K562 (cell line): ENCODE results near the gene PNMA8A. TPM values are rescaled to one million over a fixed set of nuclear protein-coding genes. Genes with fewer than 3 reads are reported as not detected.

Source experiments
- ATAC-seq: fragments of 200-7000 bp; cut with Tn5 transposase; 3 replicates; pipeline ENCODE4 v1.9.1; 2020; ENCODE audit warnings: moderate library complexity
- BruUV-seq: library from RNA; stranded (reverse); fragments of 400-500 nt; replicated peaks from 2 replicates; lab custom pipeline; 2021; lab: Mats Ljungman, UMichigan
- CTCF ChIA-PET: fragments of 300-600 bp; formaldehyde crosslinking; extraction: SDS; loops from one replicate; lab custom pipeline; 2021; ENCODE audit warnings: low intra/inter-chr PET ratio; lab: Yijun Ruan, JAX
- POLR2A ChIA-PET: fragments of 300-600, 350-650 bp; sonication (Branson Sonifier 250); formaldehyde crosslinking; extraction: SDS; loops from one replicate; lab custom pipeline; 2021; ENCODE audit warnings: antibody characterized with exemption, inconsistent platforms; lab: Yijun Ruan, JAX
- DNase-seq, 4 experiments: peaks; one replicate each; pipeline versions ENCODE4 v3.0.0 to v3.0.0-alpha.2; 2011 to 2018; ENCODE audit warnings: low spot score in 3 of 4, mixed read lengths in 3 of 4; ENCODE audit errors: extremely low read depth in 1 of 4
- FAIRE-seq: peaks from 2 replicates; lab custom pipeline; 2011; peaks lifted over from hg19 to GRCh38; lab: Jason Lieb, UNC
- H2AFZ ChIP-seq: 2 replicates; pipeline ENCODE4 v1.6.0; 2011; ENCODE audit warnings: low read depth, low read length, control low read depth, inconsistent platforms
- H3K27ac ChIP-seq: fragments of 200-600 bp; 3 replicates; pipeline ENCODE4 v1.8.0; 2011; ENCODE audit warnings: low read depth, mild to moderate bottlenecking, control low read depth, inconsistent platforms, low read length, moderate library complexity, mixed read lengths; ENCODE audit errors: extremely low read depth
- H3K27me3 ChIP-seq, 2 experiments: fragments of 300-600 bp in 1 of 2; 2 replicates in 1 of 2; 3 replicates in 1 of 2; pipeline versions ENCODE4 v1.6.0 to v1.8.0; 2011; ENCODE audit warnings: inconsistent platforms in 2 of 2, low read length in 2 of 2, mild to moderate bottlenecking in 1 of 2, mixed read lengths in 1 of 2, moderate library complexity in 1 of 2; ENCODE audit not compliant: control insufficient read depth in 2 of 2, insufficient read depth in 2 of 2
- H3K36me3 ChIP-seq: fragments of 300-600 bp; 3 replicates; pipeline ENCODE4 v1.8.0; 2011; ENCODE audit warnings: mild to moderate bottlenecking, low read length, inconsistent platforms; ENCODE audit not compliant: control insufficient read depth, insufficient read depth
- H3K4me1 ChIP-seq, 2 experiments: fragments of 200-600 bp in 1 of 2; replicated peaks in 1 of 2; 2 replicates in 1 of 2; 3 replicates in 1 of 2; pipeline versions ENCODE4 v1.5.1 to v1.8.0; 2011; ENCODE audit warnings: inconsistent platforms in 2 of 2, low read length in 2 of 2, mild to moderate bottlenecking in 1 of 2, mixed read lengths in 1 of 2, moderate library complexity in 1 of 2; ENCODE audit not compliant: control insufficient read depth in 2 of 2, insufficient read depth in 2 of 2
- H3K4me2 ChIP-seq: 2 replicates; pipeline ENCODE4 v1.6.1; 2011; ENCODE audit warnings: low read length, control low read depth, inconsistent platforms, mixed read lengths; ENCODE audit not compliant: insufficient read depth
- H3K4me3 ChIP-seq: fragments of 200-600 bp; sonication (generic), shearing (Covaris generic); 2 replicates; pipeline ENCODE4 v1.5.1; 2016; ENCODE audit warnings: control low read depth, inconsistent platforms
- H3K79me2 ChIP-seq: fragments of 200-600 bp; 3 replicates; pipeline ENCODE4 v1.8.0; 2011; ENCODE audit warnings: low read length, inconsistent platforms; ENCODE audit not compliant: control insufficient read depth, insufficient read depth
- H3K9ac ChIP-seq, 2 experiments: 2 replicates each; pipeline versions ENCODE4 v1.6.0 to v1.6.1; 2011; ENCODE audit warnings: low read depth in 2 of 2, low read length in 2 of 2, control low read depth in 1 of 2, inconsistent platforms in 1 of 2, mild to moderate bottlenecking in 1 of 2, mixed read lengths in 1 of 2; ENCODE audit not compliant: insufficient read depth in 1 of 2
- H3K9me1 ChIP-seq: one replicate; pipeline ENCODE4 v1.6.0; 2011; ENCODE audit warnings: inconsistent platforms, mild to moderate bottlenecking, low read length, moderate library complexity; ENCODE audit not compliant: control insufficient read depth, insufficient read depth
- H3K9me3 ChIP-seq: replicated peaks from 2 replicates; pipeline ENCODE4 v1.5.1; 2011; ENCODE audit warnings: low read depth, low read length, inconsistent platforms; ENCODE audit not compliant: control insufficient read depth, insufficient read depth
- H4K20me1 ChIP-seq: replicated peaks from 2 replicates; pipeline ENCODE4 v1.6.1; 2011; ENCODE audit warnings: low read length, inconsistent platforms, mixed read lengths; ENCODE audit not compliant: control insufficient read depth, insufficient read depth
- CREB5 ChIP-seq: fragments of 250-450 bp; sonication (Bioruptor Pico); IDR thresholded peaks from 2 replicates; pipeline ENCODE4 v1.5.0; 2020; ENCODE audit warnings: mild to moderate bottlenecking
- FIP1L1 ChIP-seq: fragments of 200-400 bp; formaldehyde crosslinking; IDR thresholded peaks from 2 replicates; pipeline ENCODE4 v1.6.1; 2018; ENCODE audit warnings: mild to moderate bottlenecking, low read depth, low read length; ENCODE audit not compliant: poor library complexity, severe bottlenecking
- KDM4B ChIP-seq, 2 experiments: fragments of 450-650 bp in 1 of 2; sonication (generic) in 1 of 2; IDR thresholded peaks; 2 replicates each; pipeline ENCODE4 v1.6.1; 2016 to 2017; ENCODE audit warnings: borderline replicate concordance in 2 of 2, antibody characterized with exemption in 1 of 2, low read depth in 1 of 2, mild to moderate bottlenecking in 1 of 2
- POLR2G ChIP-seq: fragments of 200-400 bp; formaldehyde crosslinking; IDR thresholded peaks from 2 replicates; pipeline ENCODE4 v1.6.1; 2017; ENCODE audit warnings: low read depth, mild to moderate bottlenecking, antibody characterized with exemption, low read length, moderate library complexity
- YY1 ChIP-seq, 3 experiments: IDR thresholded peaks; 2 replicates each; pipeline ENCODE4 v1.6.1; 2011; ENCODE audit warnings: low read length in 2 of 3, mild to moderate bottlenecking in 2 of 3, moderate library complexity in 2 of 3, borderline replicate concordance in 1 of 3, control low read depth in 1 of 3, low read depth in 1 of 3; ENCODE audit not compliant: insufficient read depth in 3 of 3, insufficient replicate concordance in 2 of 3, control insufficient read depth in 1 of 3, insufficient read length in 1 of 3; ENCODE audit errors: extremely low read depth in 1 of 3
- ZNF668 ChIP-seq: fragments of 250-450 bp; sonication (Bioruptor Pico); IDR thresholded peaks from 2 replicates; pipeline ENCODE4 v1.8.0; 2022; ENCODE audit warnings: mild to moderate bottlenecking, inconsistent platforms
- WGBS: fragments of 100-300 bp; shearing (Covaris generic); methylation state at CpG from one replicate; pipeline ENCODE4 v1.1.6; 2016; ENCODE audit warnings: low coverage, mixed read lengths; ENCODE audit not compliant: insufficient coverage; ENCODE audit errors: missing lambda C conversion rate; 5-methylcytosine and 5-hydroxymethylcytosine counted together
- in situ Hi-C: fragments of 300-500 bp; cut with MboI; formaldehyde crosslinking; loops from 4 replicates; pipeline ENCODE4 v1.15.0; 2018; ENCODE audit warnings: inconsistent platforms, mixed read lengths
- intact Hi-C: fragments of 100-400 bp; cut with micrococcal nuclease; formaldehyde crosslinking; loops from 2 replicates; pipeline ENCODE4 v1.14.2; 2022
- polyA plus RNA-seq, 8 experiments: library from polyadenylated mRNA; depleted of rRNA in 4 of 8; stranded (reverse) in 5 of 8; unstranded in 3 of 8; fragments of >200 nt; fragmentation: Nextera tagmentation in 2 of 8; fragmentation: Illumina TruSeq in 1 of 8; extraction: Ambion mirVana in 2 of 8; extraction: Trizol in 1 of 8; gene quantifications; 2 replicates each; pipeline versions ENCODE4 v1.2.1 to v1.2.3, GENCODE V29; 2011 to 2014; ENCODE audit warnings: inconsistent platforms in 1 of 8, missing spikeins in 1 of 8
- total RNA-seq, 7 experiments: library from RNA; depleted of rRNA in 6 of 7; stranded (reverse); fragments of >200 nt in 6 of 7; fragmentation: Illumina TruSeq in 2 of 7; extraction: Trizol in 2 of 7; gene quantifications; 2 replicates each; pipeline versions ENCODE4 v1.2.1 to v1.2.3, GENCODE V29; 2011 to 2021; ENCODE audit warnings: low replicate concordance in 1 of 7

PNMA8A gene
- total and polyA plus RNA-seq, 9 of the 15 experiments (the other 6 are each of a cell fraction or from before 2014, with no cell fraction given) = 6.6 to 23.8 (median 14.9) TPM

GRCh38 chr19:46447006-46447405 lies 24.4 kb downstream of the PNMA8A start (continued):
- TF ChIP-seq YY1 (IDR thresholded peaks at IDR 0.05; ENCODE audit: borderline replicate concordance in 1 of 3, control insufficient read depth in 1 of 3, extremely low read depth in 1 of 3, insufficient read depth in 3 of 3, insufficient read length in 1 of 3, insufficient replicate concordance in 2 of 3, low read depth in 1 of 3, low read length in 2 of 3) (no peak), ZNF668 (CRISPR knock-in tag) (no peak)
- TF ChIP-seq, all 486 proteins: peak for 0

- TF ChIP-seq KDM4B (IDR thresholded peaks at IDR 0.05; ENCODE audit: borderline replicate concordance in 2 of 2, low read depth in 1 of 2) = no peak
- TF ChIP-seq CREB5 (CRISPR knock-in tag) = no peak
- no peak for TF ChIP-seq FIP1L1
- TF ChIP-seq POLR2G = no peak
- TF ChIP-seq, all 486 proteins: peak for 0
- peaks cover 12 to 29% of the 10 kb centered on the region in 2 experiments for H3K27me3 ChIP-seq
- ATAC-seq (no peak), FAIRE-seq (no peak), DNase-seq (no peak)
- H3K9ac ChIP-seq = no peak overlapping the region
- BruUV-seq = no TSS peak
- H3K27ac ChIP-seq = no peak overlapping the region
- H3K4me1 ChIP-seq = no peaks in the 10 kb centered on the region
- intact Hi-C loops = no loop called here
- WGBS = 15% methylated on average over 11 of the region's 15 CpGs
- no peak overlapping the region for H2AFZ ChIP-seq
- peaks cover 2% of the 10 kb centered on the region for H3K9me3 ChIP-seq
- H4K20me1 ChIP-seq = no peaks in the 10 kb centered on the region
- POLR2A ChIA-PET = interaction anchor here (1.0 kb wide), 1 partner anchor 11 kb away, joined by 4 read pairs; no protein-coding TSS in a partner anchor
- H3K4me2 ChIP-seq = no peak overlapping the region
- CTCF ChIA-PET = interaction anchor here (0.6 kb wide), 1 partner anchor 11 kb away, joined by 3 read pairs; no protein-coding TSS in a partner anchor
- H3K36me3 ChIP-seq = no peaks in the 10 kb centered on the region
- no peak overlapping the region for H3K4me3 ChIP-seq
- no peaks in the 10 kb centered on the region for H3K79me2 ChIP-seq
- no peaks in the 10 kb centered on the region for H3K9me1 ChIP-seq
- in situ Hi-C loops = no loop called here
These were observed 25.3 kb downstream of the PNMA8A start for GRCh38 chr19:46446021-46446420.
